ENCODE measurements around the gene ZNF560. TPM values are rescaled to one million over a fixed set of nuclear protein-coding genes. Genes with fewer than 3 reads are reported as not detected.

The ZNF560 gene
- total RNA-seq, 1 donor from 2014 or later: not detected

- peak; percentile 97 for ATAC-seq
These were observed 62.8 kb downstream of the ZNF560 start, which contains the start of gene ZNF266 for GRCh38 chr19:9435279-9436268. TSS of gene ZNF266 (minus strand) at chr19:9435573. CDS start at chr19:9420089, 15,484 bp downstream.

GRCh38 chr19:9431475-9431874, 66.9 kb downstream of the ZNF560 start:
- no peak for ATAC-seq

DNA sequence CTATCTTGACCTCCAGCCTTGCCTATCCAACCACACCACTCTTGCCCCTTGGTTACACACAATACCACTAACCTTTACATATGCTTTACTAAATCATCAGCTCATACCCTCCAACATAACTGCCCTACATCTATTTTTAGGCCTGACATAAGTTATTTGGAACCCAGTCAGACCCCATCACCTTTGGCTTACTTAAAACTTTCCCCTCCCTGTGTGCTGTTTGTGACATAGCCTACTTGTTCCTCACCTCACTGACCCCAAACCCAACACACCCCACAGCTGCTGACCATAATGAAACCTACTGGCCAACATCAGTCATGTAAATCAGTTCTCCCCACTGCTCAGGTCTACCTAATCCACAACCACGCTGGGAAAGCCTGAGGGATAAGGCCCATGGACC, 68.0 kb downstream of the ZNF560 start:
- no peak for ATAC-seq

DNA sequence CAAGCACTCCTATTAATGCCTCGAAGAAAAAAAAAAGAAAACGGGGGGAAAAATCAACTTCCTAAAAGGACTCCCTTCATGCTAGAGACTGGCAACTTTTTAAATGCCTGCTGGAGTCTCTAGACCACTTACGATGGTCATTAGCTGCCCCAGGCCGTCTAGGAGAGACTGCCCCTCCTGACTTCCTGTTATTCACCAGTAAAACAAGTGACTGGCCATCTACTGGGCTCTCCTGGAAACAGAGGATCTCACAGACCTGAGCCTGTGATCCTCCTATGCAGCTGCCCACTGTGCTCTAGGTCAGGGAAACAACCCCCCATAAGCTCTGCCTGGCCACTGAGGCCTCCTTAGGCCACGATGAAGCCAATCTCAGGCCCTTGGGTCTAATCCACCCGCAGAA, 70.5 kb downstream of the ZNF560 start:
- ATAC-seq: no peak

Other genes with a start within 250 kb of the ZNF560 start
- gene OR7E24, start 247.7 kb downstream of the ZNF560 start, total RNA-seq: not detected
- gene ZNF699, start 188.8 kb downstream of the ZNF560 start, total RNA-seq: 3.5 TPM
- 2.9 TPM for gene ZNF559, start 174.4 kb downstream of the ZNF560 start, total RNA-seq
- gene ZNF177, start 135.6 kb downstream of the ZNF560 start, total RNA-seq: 0.20 TPM
- 11.8 TPM for gene ZNF266, start 63.0 kb downstream of the ZNF560 start, total RNA-seq
- 31.2 TPM for gene ZNF426, start 40.0 kb upstream of the ZNF560 start, total RNA-seq
- gene ZNF121, start 85.9 kb upstream of the ZNF560 start, total RNA-seq: 28.0 TPM
- gene ZNF561, start 122.6 kb upstream of the ZNF560 start, total RNA-seq: 41.0 TPM
- gene ZNF562, start 176.5 kb upstream of the ZNF560 start, total RNA-seq: 46.7 TPM